SU-DHL-6 (cell line): ENCODE results near the gene SLC45A3.

Experiments used
- H2AFZ ChIP-seq: fragments of 200-600 bp; sonication (generic); 2 replicates; pipeline ENCODE4 v1.6.1; 2014; ENCODE audit warnings: low read depth, mild to moderate bottlenecking, moderate library complexity, mixed read lengths, antibody characterized with exemption, low read length; ENCODE audit not compliant: severe bottlenecking
- H3F3A ChIP-seq: fragments of 200-600 bp; shearing (Covaris generic); 2 replicates; pipeline ENCODE4 v1.6.0; 2016; ENCODE audit warnings: antibody characterized with exemption, mild to moderate bottlenecking; ENCODE audit not compliant: insufficient read depth
- H3K27ac ChIP-seq: fragments of 200-600 bp; sonication (generic); 2 replicates; pipeline ENCODE4 v1.5.1; 2016; ENCODE audit warnings: low read depth, mild to moderate bottlenecking, low read length, moderate library complexity, mixed read lengths
- H3K27me3 ChIP-seq: fragments of 200-600 bp; sonication (generic), shearing (Covaris generic); 2 replicates; pipeline ENCODE4 v1.6.0; 2014; ENCODE audit warnings: mild to moderate bottlenecking, low read length
- H3K36me3 ChIP-seq: fragments of 200-600 bp; sonication (generic); 2 replicates; pipeline ENCODE4 v1.6.1; 2014; ENCODE audit warnings: mild to moderate bottlenecking, low read length, mixed read lengths
- H3K4me2 ChIP-seq: fragments of 300-600, 200-600 bp; shearing (Covaris generic), sonication (generic); 2 replicates; pipeline ENCODE4 v1.6.0; 2014; ENCODE audit warnings: low read length, low read depth, mild to moderate bottlenecking; ENCODE audit not compliant: poor library complexity, severe bottlenecking
- H3K4me3 ChIP-seq: fragments of 200-600 bp; sonication (generic); 2 replicates; pipeline ENCODE4 v1.5.1; 2014; ENCODE audit warnings: antibody characterized with exemption, low read length, mild to moderate bottlenecking, mixed read lengths; ENCODE audit not compliant: insufficient read depth, poor library complexity, severe bottlenecking
- H3K79me2 ChIP-seq: fragments of 200-600 bp; sonication (generic); 2 replicates; pipeline ENCODE4 v1.6.1; 2014; ENCODE audit warnings: mild to moderate bottlenecking, low read length, moderate library complexity; ENCODE audit not compliant: insufficient read depth
- H3K9ac ChIP-seq: fragments of 200-600 bp; sonication (generic); 2 replicates; pipeline ENCODE4 v1.7.0; 2014; ENCODE audit warnings: mild to moderate bottlenecking, low read length
- H3K9me2 ChIP-seq: fragments of 200-600 bp; sonication (generic); replicated peaks from 2 replicates; pipeline ENCODE4 v1.6.1; 2014; ENCODE audit warnings: low read length; ENCODE audit not compliant: insufficient read depth
- H3K9me3 ChIP-seq: fragments of 200-600 bp; sonication (generic); 2 replicates; pipeline ENCODE4 v1.6.1; 2014; ENCODE audit warnings: low read length, mixed read lengths; ENCODE audit not compliant: insufficient read depth
- H4K20me1 ChIP-seq: fragments of 200-600 bp; sonication (generic); 2 replicates; pipeline ENCODE4 v1.6.1; 2014; ENCODE audit warnings: low read depth, mild to moderate bottlenecking, antibody characterized with exemption, low read length, moderate library complexity, mixed read lengths
- EZH2phosphoT487 ChIP-seq: fragments of 200-600 bp; sonication (generic), shearing (Covaris generic); conservative IDR thresholded peaks from 2 replicates; pipeline ENCODE4 v1.6.1; 2018; ENCODE audit warnings: mild to moderate bottlenecking, antibody characterized with exemption, low read length, moderate library complexity, mixed read lengths
- TF ChIP-seq, protein P1 (sequence below): fragments of 200-600 bp; sonication (generic); IDR thresholded peaks from one replicate; pipeline ENCODE4 v1.5.1; 2017; ENCODE audit warnings: antibody characterized with exemption, mild to moderate bottlenecking, low read length, moderate library complexity; ENCODE audit not compliant: insufficient read depth, poor library complexity, severe bottlenecking

SLC45A3 gene

GRCh38 chr1:205629751-205630150, 50.6 kb downstream of the SLC45A3 start:
- H3K27me3 ChIP-seq: no peaks in the 10 kb centered on the region
- 0 out of 2 replicates have a peak, but pooled peaks cover 6% of the 10 kb centered on the region for H3K36me3 ChIP-seq
- peaks cover 27% of the 10 kb centered on the region for H3F3A ChIP-seq
- peak overlapping the region; percentile 73 for H3K9ac ChIP-seq
- peak overlapping the region; percentile 95 for H3K27ac ChIP-seq
- H3K9me2 ChIP-seq: no peaks in the 10 kb centered on the region
- no peak overlapping the region for H2AFZ ChIP-seq
- no peaks in the 10 kb centered on the region for H3K9me3 ChIP-seq
- no peak for TF ChIP-seq EZH2phosphoT487
- TF ChIP-seq, protein P1, sequence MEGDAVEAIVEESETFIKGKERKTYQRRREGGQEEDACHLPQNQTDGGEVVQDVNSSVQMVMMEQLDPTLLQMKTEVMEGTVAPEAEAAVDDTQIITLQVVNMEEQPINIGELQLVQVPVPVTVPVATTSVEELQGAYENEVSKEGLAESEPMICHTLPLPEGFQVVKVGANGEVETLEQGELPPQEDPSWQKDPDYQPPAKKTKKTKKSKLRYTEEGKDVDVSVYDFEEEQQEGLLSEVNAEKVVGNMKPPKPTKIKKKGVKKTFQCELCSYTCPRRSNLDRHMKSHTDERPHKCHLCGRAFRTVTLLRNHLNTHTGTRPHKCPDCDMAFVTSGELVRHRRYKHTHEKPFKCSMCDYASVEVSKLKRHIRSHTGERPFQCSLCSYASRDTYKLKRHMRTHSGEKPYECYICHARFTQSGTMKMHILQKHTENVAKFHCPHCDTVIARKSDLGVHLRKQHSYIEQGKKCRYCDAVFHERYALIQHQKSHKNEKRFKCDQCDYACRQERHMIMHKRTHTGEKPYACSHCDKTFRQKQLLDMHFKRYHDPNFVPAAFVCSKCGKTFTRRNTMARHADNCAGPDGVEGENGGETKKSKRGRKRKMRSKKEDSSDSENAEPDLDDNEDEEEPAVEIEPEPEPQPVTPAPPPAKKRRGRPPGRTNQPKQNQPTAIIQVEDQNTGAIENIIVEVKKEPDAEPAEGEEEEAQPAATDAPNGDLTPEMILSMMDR: no peak
- H3K4me3 ChIP-seq: peak overlapping the region; percentile 83
- peaks cover 4% of the 10 kb centered on the region; the same call in 1 of the 2 replicates for H4K20me1 ChIP-seq
- H3K4me2 ChIP-seq: peak overlapping the region; percentile 100
- peaks cover 62% of the 10 kb centered on the region for H3K79me2 ChIP-seq

DNA sequence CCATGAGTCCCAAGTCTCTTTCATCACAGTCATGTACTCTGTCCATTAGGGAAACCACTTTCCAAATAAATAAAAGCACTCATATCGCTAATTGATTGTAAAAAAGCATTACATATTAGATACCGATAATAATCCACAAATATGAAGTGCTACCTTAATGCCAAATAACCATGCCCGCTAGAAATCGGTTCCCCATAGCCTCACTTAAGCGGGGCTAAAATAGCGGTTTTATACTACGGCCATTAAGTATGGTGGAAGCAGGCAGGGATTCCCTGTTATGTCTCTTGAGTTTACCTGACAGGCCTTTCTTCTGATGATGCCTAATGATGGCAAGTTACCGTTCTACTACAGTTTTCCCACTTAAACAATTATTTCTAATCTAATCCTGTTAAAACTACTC, 52.4 kb downstream of the SLC45A3 start:
- Histone ChIP-seq H3K27ac (peak overlapping the region; percentile 95), H3K27me3 (no peaks in the 10 kb centered on the region), H3K4me3 (no peak overlapping the region), H2AFZ (no peak overlapping the region), H3K4me2 (peak overlapping the region; percentile 100), H3K9me2 (no peaks in the 10 kb centered on the region), H3K9me3 (no peaks in the 10 kb centered on the region), H3K36me3 (peaks cover 14% of the 10 kb centered on the region; the same call in 1 of the 2 replicates), H3K9ac (peak overlapping the region; percentile 73; the same call in 1 of the 2 replicates), H3F3A (peaks cover 19% of the 10 kb centered on the region), H4K20me1 (peaks cover 4% of the 10 kb centered on the region; the same call in 1 of the 2 replicates), H3K79me2 (peaks cover 80% of the 10 kb centered on the region)
- TF ChIP-seq EZH2phosphoT487: no peak
- TF ChIP-seq, protein P1: no peak

- Histone ChIP-seq H3K4me3 (no peak overlapping the region), H3K9ac (peak overlapping the region; percentile 13; the same call in 1 of the 2 replicates), H3K27me3 (no peaks in the 10 kb centered on the region), H3K4me2 (peak overlapping the region; percentile 42), H3F3A (peaks cover 15% of the 10 kb centered on the region), H3K36me3 (peaks cover 22% of the 10 kb centered on the region; the same call in 1 of the 2 replicates), H3K27ac (peak overlapping the region; percentile 46), H4K20me1 (peaks cover 4% of the 10 kb centered on the region; the same call in 1 of the 2 replicates), H3K79me2 (peaks cover 88% of the 10 kb centered on the region), H2AFZ (no peak overlapping the region), H3K9me2 (no peaks in the 10 kb centered on the region), H3K9me3 (no peaks in the 10 kb centered on the region)
- TF ChIP-seq, protein P1: no peak
- no peak for TF ChIP-seq EZH2phosphoT487
Measured at GRCh38 chr1:205626216-205626615, 54.1 kb downstream of the SLC45A3 start.
